CD1c-positive myeloid dendritic cell (primary cell): ENCODE measurements around the gene GEMIN7.

ENCODE experiments used
- DNase-seq: peaks from one replicate; pipeline ENCODE4 v3.0.0-alpha.2; 2016; ENCODE audit errors: extremely low spot score

Gene GEMIN7

GRCh38 chr19:45128806-45129205, 49.7 kb downstream of the GEMIN7 start:
- no peak for DNase-seq

GRCh38 chr19:45130236-45130635, 51.2 kb downstream of the GEMIN7 start:
- no peak for DNase-seq

GRCh38 chr19:45130888-45131615, 52.0 kb downstream of the GEMIN7 start:
- DNase-seq: no peak

GRCh38 chr19:45133661-45134060, 54.6 kb downstream of the GEMIN7 start:
- no peak for DNase-seq

DNA sequence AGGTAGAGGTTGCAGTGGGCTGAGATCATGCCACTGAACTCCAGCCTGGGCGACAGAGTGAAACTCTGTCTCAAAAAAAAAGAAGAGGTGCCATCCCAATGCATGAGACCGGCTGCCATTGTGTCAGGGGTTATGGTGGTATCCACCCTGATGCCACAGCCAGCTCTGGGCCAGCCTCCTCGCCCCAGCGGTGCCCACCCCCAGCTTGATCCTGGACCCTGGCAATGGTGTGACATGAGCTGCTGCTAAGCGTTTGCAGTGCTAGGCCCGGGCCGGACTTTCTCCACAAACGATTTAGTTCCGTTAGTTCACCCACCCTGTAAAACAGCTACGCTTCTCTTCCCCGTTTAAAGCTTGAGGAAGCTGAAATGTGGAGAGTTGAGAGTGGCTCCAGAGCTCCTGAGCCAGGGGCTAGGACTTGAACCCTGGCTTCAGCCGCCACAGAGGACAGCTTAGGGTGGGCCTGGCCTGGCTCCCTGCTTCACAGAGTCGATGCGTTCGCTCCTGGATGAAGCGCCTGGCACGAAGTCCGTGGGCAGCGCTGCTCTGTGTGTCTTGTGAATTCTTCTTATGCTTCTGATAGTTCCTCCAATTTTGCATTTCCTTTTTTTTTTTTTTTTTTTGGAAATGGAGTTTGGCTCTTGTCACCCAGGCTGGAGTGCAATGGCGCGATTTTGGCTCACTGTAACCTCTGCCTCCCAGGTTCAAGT, 56.3 kb downstream of the GEMIN7 start:
- no peak for DNase-seq

- no peak for DNase-seq
These were observed 57.6 kb downstream of the GEMIN7 start for GRCh38 chr19:45136507-45137178.

DNA sequence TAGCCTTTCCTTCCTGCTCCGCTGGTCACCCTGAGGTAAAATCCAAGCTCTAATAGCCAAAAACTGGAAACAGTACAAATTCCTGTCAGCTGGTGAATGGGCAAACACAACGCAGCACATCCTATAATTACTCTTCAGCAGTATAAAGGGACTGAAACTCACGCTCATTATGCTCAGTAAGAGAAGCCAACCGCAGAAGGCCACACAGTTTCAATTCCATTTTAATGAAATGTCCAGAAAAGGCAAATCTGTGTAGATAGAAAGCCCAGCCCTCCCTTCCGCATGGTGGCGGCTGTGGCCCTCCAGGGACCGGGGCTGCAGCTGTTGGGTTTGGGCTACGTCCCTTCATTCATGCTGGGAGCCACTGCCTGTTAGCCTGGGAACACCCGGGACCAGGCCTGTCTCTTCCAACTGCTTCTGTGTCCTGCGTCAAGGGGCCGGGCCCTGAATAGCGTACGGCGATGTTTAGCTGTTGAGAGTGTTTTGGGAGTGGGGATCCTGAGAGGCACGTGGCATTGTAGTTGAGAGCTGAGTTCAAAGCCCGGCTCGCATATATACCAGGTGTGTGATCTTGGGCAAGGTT, 58.2 kb downstream of the GEMIN7 start:
- no peak for DNase-seq

GRCh38 chr19:45138303-45138751, 59.3 kb downstream of the GEMIN7 start:
- no peak for DNase-seq

GRCh38 chr19:45139286-45140143, 60.5 kb downstream of the GEMIN7 start:
- DNase-seq: no peak

DNA sequence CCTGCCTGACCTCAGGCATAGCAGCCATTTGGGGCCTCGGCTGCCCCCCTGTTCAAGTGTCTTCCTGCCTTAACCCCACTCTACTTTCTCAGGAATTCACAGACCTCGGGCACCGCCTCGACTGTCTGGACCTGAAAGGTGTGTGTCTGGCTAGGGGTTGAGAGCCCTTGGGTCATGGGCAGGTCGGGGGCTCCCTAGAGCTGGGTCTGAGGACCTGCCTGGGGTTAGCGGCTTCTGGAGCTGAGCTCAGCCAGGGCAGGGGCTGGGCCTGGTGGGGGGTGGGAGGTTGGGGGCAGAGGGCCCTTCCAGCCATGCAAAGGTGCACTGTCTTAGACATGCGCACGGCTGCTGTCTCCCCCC, 61.1 kb downstream of the GEMIN7 start:
- no peak for DNase-seq

DNA sequence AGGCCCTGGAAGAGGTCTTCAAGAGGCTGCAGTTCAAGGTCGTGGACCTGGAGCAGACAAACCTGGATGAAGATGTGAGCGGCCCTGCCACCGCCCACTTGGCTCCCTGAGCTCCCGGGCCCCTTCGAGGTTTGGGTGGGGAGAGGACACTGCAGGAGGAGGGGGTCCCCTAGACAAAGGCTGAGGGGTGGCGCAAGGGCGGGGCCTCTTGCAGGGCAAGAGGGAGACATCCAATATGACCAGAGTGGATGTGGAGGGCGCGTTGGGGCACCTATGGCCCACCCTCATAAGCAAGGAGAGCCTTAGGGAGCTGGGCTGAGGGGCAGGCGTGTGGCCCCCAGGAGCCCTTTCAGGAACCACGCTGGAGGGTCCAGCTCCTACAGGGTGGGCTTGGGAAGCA, 61.5 kb downstream of the GEMIN7 start:
- DNase-seq: no peak
